Glutamatergic neuron (in vitro differentiated cells): ENCODE results near the gene AGPAT1. TPM values are rescaled to one million over a fixed set of nuclear protein-coding genes. Genes with fewer than 3 reads are reported as not detected.

Experiments used
- DNase-seq: peaks from one replicate; pipeline ENCODE4 v3.0.0; 2022
- H3K27ac Mint-ChIP-seq: one replicate; pipeline ENCODE4 v1.8.0; 2020; ENCODE audit warnings: mild to moderate bottlenecking, mixed read lengths, inconsistent platforms; ENCODE audit not compliant: unreplicated experiment
- H3K27me3 Mint-ChIP-seq: one replicate; pipeline ENCODE4 v1.8.0; 2020; ENCODE audit warnings: mild to moderate bottlenecking, moderate library complexity, mixed read lengths, inconsistent platforms; ENCODE audit not compliant: unreplicated experiment
- H3K36me3 Mint-ChIP-seq: one replicate; pipeline ENCODE4 v1.8.0; 2020; ENCODE audit warnings: mild to moderate bottlenecking, mixed read lengths, inconsistent platforms; ENCODE audit not compliant: unreplicated experiment
- H3K4me1 Mint-ChIP-seq: one replicate; pipeline ENCODE4 v1.8.0; 2020; ENCODE audit warnings: mild to moderate bottlenecking, low read depth, mixed read lengths, inconsistent platforms; ENCODE audit not compliant: unreplicated experiment
- H3K4me3 Mint-ChIP-seq: one replicate; pipeline ENCODE4 v1.8.0; 2020; ENCODE audit warnings: mild to moderate bottlenecking, mixed read lengths, inconsistent platforms; ENCODE audit not compliant: unreplicated experiment
- H3K9me3 Mint-ChIP-seq: one replicate; pipeline ENCODE4 v1.8.0; 2020; ENCODE audit warnings: mild to moderate bottlenecking, moderate library complexity, mixed read lengths, inconsistent platforms; ENCODE audit not compliant: unreplicated experiment
- total RNA-seq: library from RNA; stranded (reverse); fragmentation: NEBNext Ultra II Directional; extraction: Animal tissue kit (Norgen Biotek cat#: 25700); gene quantifications from one replicate; pipeline ENCODE4 v1.2.1, GENCODE V29; 2021; ENCODE audit not compliant: unreplicated experiment
- TF ChIP-seq, protein P1 (sequence below): fragments of 200-600 bp; sonication (generic); IDR thresholded peaks from one replicate; pipeline ENCODE4 v1.5.0; 2021; ENCODE audit not compliant: partially characterized antibody, unreplicated experiment

Gene AGPAT1
- total RNA-seq, 1 donor from 2014 or later: 136 TPM

DNA sequence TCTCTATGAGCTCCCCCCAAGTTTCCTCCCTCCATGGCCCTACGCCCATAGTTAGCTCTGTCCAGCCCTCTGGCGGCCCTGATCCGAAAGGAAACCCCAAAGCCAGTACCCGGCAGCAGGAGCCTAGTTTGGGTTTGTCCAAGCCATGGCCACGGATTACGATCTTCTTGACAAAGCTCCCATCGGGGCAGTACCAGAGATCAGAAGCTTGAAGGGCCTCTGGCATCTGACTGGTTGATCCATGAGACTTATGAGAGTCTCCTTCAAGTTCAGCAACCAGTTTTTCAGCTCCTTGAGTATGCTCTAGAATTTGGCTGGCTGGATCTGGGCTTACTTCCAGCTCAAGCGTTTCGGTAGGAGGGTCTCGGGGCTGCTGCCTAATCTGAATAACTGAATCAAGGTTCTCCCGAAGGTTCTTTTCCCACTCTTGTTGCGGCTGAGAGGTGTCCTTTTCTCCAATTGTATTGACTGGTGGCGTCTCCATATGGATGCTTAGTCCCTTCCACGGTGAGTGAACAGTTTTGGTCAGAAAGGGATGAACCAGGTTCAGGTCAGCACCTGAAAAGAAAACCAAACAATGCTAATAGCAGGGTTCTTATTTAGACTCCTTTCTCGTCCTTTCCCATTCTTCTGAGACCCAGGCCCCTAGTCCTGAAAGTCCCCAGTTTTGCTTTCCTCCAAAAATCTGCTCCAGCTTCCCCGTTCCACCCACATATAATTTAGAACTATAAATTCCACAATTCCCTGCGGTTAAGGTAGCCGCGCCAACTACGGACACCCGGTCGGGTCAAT is 46.4 kb downstream of the AGPAT1 start:
- Mint-ChIP-seq H3K9me3 (peaks cover 12% of the 10 kb centered on the region), H3K27ac (peak overlapping the region; percentile 76)
- TF ChIP-seq, protein P1, sequence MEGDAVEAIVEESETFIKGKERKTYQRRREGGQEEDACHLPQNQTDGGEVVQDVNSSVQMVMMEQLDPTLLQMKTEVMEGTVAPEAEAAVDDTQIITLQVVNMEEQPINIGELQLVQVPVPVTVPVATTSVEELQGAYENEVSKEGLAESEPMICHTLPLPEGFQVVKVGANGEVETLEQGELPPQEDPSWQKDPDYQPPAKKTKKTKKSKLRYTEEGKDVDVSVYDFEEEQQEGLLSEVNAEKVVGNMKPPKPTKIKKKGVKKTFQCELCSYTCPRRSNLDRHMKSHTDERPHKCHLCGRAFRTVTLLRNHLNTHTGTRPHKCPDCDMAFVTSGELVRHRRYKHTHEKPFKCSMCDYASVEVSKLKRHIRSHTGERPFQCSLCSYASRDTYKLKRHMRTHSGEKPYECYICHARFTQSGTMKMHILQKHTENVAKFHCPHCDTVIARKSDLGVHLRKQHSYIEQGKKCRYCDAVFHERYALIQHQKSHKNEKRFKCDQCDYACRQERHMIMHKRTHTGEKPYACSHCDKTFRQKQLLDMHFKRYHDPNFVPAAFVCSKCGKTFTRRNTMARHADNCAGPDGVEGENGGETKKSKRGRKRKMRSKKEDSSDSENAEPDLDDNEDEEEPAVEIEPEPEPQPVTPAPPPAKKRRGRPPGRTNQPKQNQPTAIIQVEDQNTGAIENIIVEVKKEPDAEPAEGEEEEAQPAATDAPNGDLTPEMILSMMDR: no peak

DNA sequence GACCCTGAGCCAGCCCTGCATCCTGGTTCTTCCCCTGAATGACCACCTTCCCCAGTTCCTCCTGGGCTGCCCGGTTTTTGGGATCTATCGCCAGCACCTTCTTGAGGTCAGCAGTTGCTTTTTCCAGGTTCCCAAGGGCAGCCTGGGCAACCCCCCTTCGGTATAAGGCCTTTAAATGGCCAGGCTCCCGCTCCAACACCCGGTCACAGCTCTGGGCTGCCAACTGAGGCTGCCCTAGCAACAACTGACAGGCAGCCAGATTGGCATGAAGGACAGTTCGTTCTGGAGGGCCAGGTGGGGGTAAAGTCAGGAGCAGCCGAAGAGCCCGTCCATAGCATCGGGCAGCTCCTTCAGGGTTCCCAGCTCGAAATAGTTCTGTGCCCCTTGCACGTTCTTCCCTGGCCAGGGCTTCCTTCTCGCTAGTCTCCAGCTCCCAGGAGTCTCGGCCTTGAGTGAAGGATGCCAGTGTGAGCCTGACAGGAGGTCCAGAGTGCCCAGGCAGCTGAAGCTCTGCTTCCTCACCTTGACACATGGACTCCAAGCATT is 47.1 kb downstream of the AGPAT1 start:
- H3K36me3 Mint-ChIP-seq: peaks cover 6% of the 10 kb centered on the region
- H3K4me1 Mint-ChIP-seq: peaks cover 15% of the 10 kb centered on the region
- peaks cover 17% of the 10 kb centered on the region for H3K27me3 Mint-ChIP-seq
- TF ChIP-seq, protein P1: no peak
- peaks cover 12% of the 10 kb centered on the region for H3K9me3 Mint-ChIP-seq
- H3K27ac Mint-ChIP-seq: peak overlapping the region; percentile 43
- peak overlapping the region; percentile 98 for H3K4me3 Mint-ChIP-seq
- DNase-seq: no peak

More for the DNA sequence above, 46.4 kb downstream of the AGPAT1 start:
- H3K4me3 Mint-ChIP-seq: peak overlapping the region; percentile 96
- no peak for DNase-seq
- peaks cover under 1% of the 10 kb centered on the region for H3K36me3 Mint-ChIP-seq
- H3K4me1 Mint-ChIP-seq: peaks cover 15% of the 10 kb centered on the region
- H3K27me3 Mint-ChIP-seq: peaks cover 14% of the 10 kb centered on the region

DNA sequence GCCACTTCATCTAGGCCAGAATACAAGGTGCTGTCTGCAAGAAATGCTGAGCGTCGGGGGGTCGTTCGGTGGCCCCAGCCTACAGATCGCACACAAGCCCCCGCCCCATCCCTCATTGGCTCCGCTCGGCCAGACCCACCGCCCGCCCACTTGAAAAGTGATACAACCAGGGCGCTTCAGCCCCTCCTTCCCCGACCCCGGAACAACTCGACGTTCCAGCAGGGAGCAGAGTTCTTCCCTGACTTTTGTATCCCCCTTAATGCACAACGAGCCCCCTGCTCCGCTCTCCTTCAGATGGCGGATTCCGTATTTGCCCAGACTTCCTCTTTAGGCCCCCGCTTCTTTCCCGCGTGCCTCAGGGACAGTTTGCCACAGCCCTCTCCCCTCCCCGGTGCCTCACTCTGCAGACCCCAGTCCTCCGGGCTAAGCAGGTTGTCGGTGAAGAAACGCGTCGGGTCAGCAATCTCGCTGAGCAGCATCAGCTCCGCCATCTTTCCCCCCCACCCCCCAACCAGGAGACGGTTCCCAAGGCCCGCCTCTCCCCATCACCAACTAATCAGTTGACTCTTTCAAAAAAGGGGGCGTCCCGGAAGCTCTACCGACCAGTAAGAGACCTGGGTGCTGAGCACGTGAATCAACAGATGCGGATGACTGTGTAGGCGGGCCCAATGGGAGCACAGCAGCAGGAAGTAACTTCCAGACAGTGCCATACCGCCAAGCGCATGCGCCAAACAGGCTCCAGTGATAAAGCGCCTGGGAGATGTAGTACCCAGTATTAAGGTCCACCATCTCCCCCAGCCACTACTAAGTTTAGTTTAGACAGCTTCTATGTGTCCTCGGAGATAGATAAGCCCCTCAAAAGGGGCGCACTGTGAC is 47.9 kb downstream of the AGPAT1 start, which contains the start of gene ATF6B:
Gene ATF6B, minus strand, starts transcription at position 530 of the 876 bp plus-strand sequence. Its CDS starts 39 bp downstream, at position 491.
- Mint-ChIP-seq H3K9me3 (peaks cover 12% of the 10 kb centered on the region), H3K36me3 (peaks cover 6% of the 10 kb centered on the region), H3K27ac (peak within 1 kb of the TSS; percentile 83), H3K27me3 (peaks cover 17% of the 10 kb centered on the region), H3K4me1 (peaks cover 15% of the 10 kb centered on the region), H3K4me3 (peak within 1 kb of the TSS; percentile 98)
- TF ChIP-seq, protein P1: no peak
- peak; percentile 95 for DNase-seq

DNA sequence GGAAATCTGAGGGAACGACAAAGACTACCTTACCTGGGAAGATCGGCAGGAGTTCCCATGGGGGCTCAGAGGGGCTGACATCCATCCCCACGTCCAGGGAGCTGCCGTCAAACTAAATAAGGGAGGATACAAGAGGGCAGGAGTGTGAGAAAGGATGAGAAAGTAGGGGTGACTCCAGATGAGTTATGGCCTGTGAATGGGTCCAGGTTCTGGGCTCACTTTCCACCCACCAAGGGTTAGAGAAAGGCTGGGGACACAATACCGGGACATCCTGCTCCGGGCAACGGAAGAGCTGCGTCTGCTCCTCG is 48.5 kb downstream of the AGPAT1 start:
- peaks cover 15% of the 10 kb centered on the region for H3K4me1 Mint-ChIP-seq
- H3K4me3 Mint-ChIP-seq: peak overlapping the region; percentile 98
- H3K36me3 Mint-ChIP-seq: peaks cover 6% of the 10 kb centered on the region
- H3K27ac Mint-ChIP-seq: peak overlapping the region; percentile 83
- peaks cover 12% of the 10 kb centered on the region for H3K9me3 Mint-ChIP-seq
- TF ChIP-seq, protein P1: no peak
- H3K27me3 Mint-ChIP-seq: peaks cover 17% of the 10 kb centered on the region
- DNase-seq: no peak
